Measurements from ENCODE around the gene BORCS5. TPM values are rescaled to one million over a fixed set of nuclear protein-coding genes. Genes with fewer than 3 reads are reported as not detected.
A peak's percentile ranks its signal among the peaks of the same experiment; 100 is the strongest.
"Not testable (repeated sequence)": the region's sequence is repeated elsewhere in the genome, so short reads cannot be mapped to it uniquely, and the experiment has no call there.

The BORCS5 gene
- total RNA-seq, 2 donors from 2014 or later = 5.6 to 18.4 TPM

GRCh38 chr12:12338527-12339168, 18.2 kb upstream of the BORCS5 start:
- Histone ChIP-seq H3K4me1 (peaks cover 25% of the 10 kb centered on the region), H3K27ac (no peak overlapping the region), H3K27me3 (no peaks in the 10 kb centered on the region), H3K36me3 (replicated peaks in 1 of 2; ENCODE audit: insufficient read depth in 1 of 2, low read depth in 2 of 2) (peaks cover 0 to 2% of the 10 kb centered on the region in 2 donors), H3K9me3 (no peaks in the 10 kb centered on the region), H3K4me3 (no peak overlapping the region)
- 82 to 84% methylated on average over 8 of the region's 8 CpGs for WGBS, 2 donors
- intact Hi-C loops (cut with DNase I) = loop anchor here (10.0 kb wide), 1 partner anchor 64 kb away; no protein-coding TSS in a partner anchor
- DNase-seq (no peak), ATAC-seq (no peak)
- TF ChIP-seq POLR2A (IDR thresholded peaks at IDR 0.05) = no peak
- no peak for TF ChIP-seq CTCF (IDR thresholded peaks at IDR 0.05)

- DNase-seq = peak; percentile 78 to 84 (median 79)
- peaks cover 19% of the 10 kb centered on the region for H3K4me1 ChIP-seq
- peak; percentile 90 for ATAC-seq
- intact Hi-C loops (cut with DNase I) = no loop called here
- H3K36me3 ChIP-seq (replicated peaks in 1 of 2; ENCODE audit: insufficient read depth in 1 of 2, low read depth in 2 of 2) = no peaks in the 10 kb centered on the region
- H3K4me3 ChIP-seq = peak within 1 kb of the TSS; percentile 48 to 82
- H3K27me3 ChIP-seq = no peaks in the 10 kb centered on the region
- WGBS, 2 donors = 1 to 2% methylated on average over 8 to 68 of the region's 68 CpGs
- H3K9me3 ChIP-seq = no peaks in the 10 kb centered on the region
- TF ChIP-seq CTCF (IDR thresholded peaks at IDR 0.05) = peak; percentile 36 to 58 (median 46)
- peak; percentile 72 to 93 (median 90) for TF ChIP-seq POLR2A (IDR thresholded peaks at IDR 0.05)
- peak within 1 kb of the TSS; percentile 49 to 90 (median 88) for H3K27ac ChIP-seq
These were observed 6.9 kb upstream of the BORCS5 start, which contains the start of gene MANSC1 for GRCh38 chr12:12349711-12350665. Gene MANSC1 (minus strand): TSS chr12:12350242. CDS start chr12:12343314, 6,928 bp downstream.

GRCh38 chr12:12350868-12351463, 5.9 kb upstream of the BORCS5 start:
- Histone ChIP-seq H3K36me3 (replicated peaks in 1 of 2; ENCODE audit: insufficient read depth in 1 of 2, low read depth in 2 of 2) (no peaks in the 10 kb centered on the region), H3K9me3 (no peaks in the 10 kb centered on the region), H3K27ac (peak overlapping the region; percentile 49 to 90 (median 88)), H3K27me3 (no peaks in the 10 kb centered on the region), H3K4me3 (no peak overlapping the region), H3K4me1 (peaks cover 19% of the 10 kb centered on the region)
- ATAC-seq (peak; percentile 57), DNase-seq (no peak)
- WGBS, 2 donors = 49 to 68% methylated on average over 3 of the region's 3 CpGs
- TF ChIP-seq CTCF (IDR thresholded peaks at IDR 0.05) (no peak), POLR2A (IDR thresholded peaks at IDR 0.05) (no peak)
- intact Hi-C loops (cut with DNase I) = no loop called here

- H3K36me3 ChIP-seq (replicated peaks in 1 of 2; ENCODE audit: insufficient read depth in 1 of 2, low read depth in 2 of 2); H3K27me3 ChIP-seq; ATAC-seq; H3K4me3 ChIP-seq; H3K9me3 ChIP-seq; intact Hi-C loops (cut with DNase I); DNase-seq: not testable (repeated sequence)
- Histone ChIP-seq H3K4me1 (peaks cover 24% of the 10 kb centered on the region), H3K27ac (peak overlapping the region in 2 of 4 donors; percentile 87 to 88)
- WGBS, 2 donors = 91% methylated on average over 19 of the region's 19 CpGs
These were observed 5.3 kb upstream of the BORCS5 start for GRCh38 chr12:12351468-12352185.

Data from body of pancreas (tissue), 4 donors.